ENCODE measurements around the gene APOL4. TPM values are rescaled to one million over a fixed set of nuclear protein-coding genes. Genes with fewer than 3 reads are reported as not detected.

The APOL4 gene
- total and polyA plus RNA-seq, 2 donors (not counting 1 experiment from before 2014, with no cell fraction given) = 0.03 TPM; not detected in 1

DNA sequence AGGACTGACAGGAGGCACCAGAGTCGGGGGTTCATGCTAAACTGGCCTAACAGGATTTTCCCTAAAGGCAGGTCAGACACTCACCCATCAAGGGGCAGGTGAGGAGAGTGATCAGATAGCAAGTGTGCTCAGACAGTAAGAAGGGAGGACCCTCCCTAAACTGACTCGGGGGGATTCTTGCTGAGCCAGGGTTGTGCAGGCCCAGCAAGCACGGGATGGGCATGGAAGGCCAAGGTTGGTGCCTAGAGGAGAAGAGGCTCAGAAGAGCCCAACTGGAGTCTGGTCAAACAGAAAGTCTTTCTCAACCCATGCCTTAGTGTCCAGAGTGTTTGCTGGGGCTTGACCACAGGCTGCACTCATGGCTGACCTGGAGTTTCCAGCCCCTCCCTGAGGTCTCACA is 45.1 kb upstream of the APOL4 start:
- Histone ChIP-seq H3K4me3 (ENCODE audit: control extremely low read depth in 1 of 5, extremely low read depth in 1 of 5, insufficient read depth in 1 of 5, low read depth in 2 of 5, low read length in 4 of 5) (no peak overlapping the region), H3K4me1 (ENCODE audit: control insufficient read depth in 2 of 2, insufficient read depth in 2 of 2, low read length in 2 of 2) (no peaks in the 10 kb centered on the region), H4K20me1 (ENCODE audit: control insufficient read depth, insufficient read depth, low read length, poor library complexity, severe bottlenecking) (no peaks in the 10 kb centered on the region), H3K4me2 (replicated peaks; ENCODE audit: low read depth, low read length, poor library complexity, severe bottlenecking) (no peak overlapping the region), H3K27me3 (replicated peaks in 1 of 4; ENCODE audit: control extremely low read depth in 1 of 4, control insufficient read depth in 3 of 4, insufficient read depth in 4 of 4, low read length in 3 of 4) (no peaks in the 10 kb centered on the region), H3K9me3 (ENCODE audit: control extremely low read depth in 1 of 3, control insufficient read depth in 2 of 3, insufficient read depth in 1 of 3, low read length in 2 of 3) (peaks cover 0 to 8% (median 3%) of the 10 kb centered on the region in 3 donors), H3K9ac (ENCODE audit: low read length) (no peak overlapping the region), H3K79me2 (ENCODE audit: control insufficient read depth, insufficient read depth, low read length) (no peaks in the 10 kb centered on the region), H2AFZ (ENCODE audit: insufficient read depth, low read depth, low read length, poor library complexity, severe bottlenecking) (no peak overlapping the region), H3K27ac (ENCODE audit: low read length in 2 of 2) (no peak overlapping the region), H3K36me3 (replicated peaks in 1 of 2; ENCODE audit: control extremely low read depth in 1 of 2, control insufficient read depth in 1 of 2, extremely low read depth in 1 of 2, insufficient read depth in 2 of 2, low read length in 1 of 2) (no peaks in the 10 kb centered on the region)
- peaks cover 3% of the 10 kb centered on the region for H3K27me3 Mint-ChIP-seq
- H3K9me3 Mint-ChIP-seq (ENCODE audit: insufficient read depth) = peaks cover 3% of the 10 kb centered on the region
- no peak for DNase-seq
- POLR2A ChIA-PET = no interaction called here
- no peak overlapping the region for H3K4me3 Mint-ChIP-seq
- ATAC-seq (ENCODE audit: low read depth) = no peak
- CTCF ChIA-PET = no interaction called here
- no peak overlapping the region for H3K27ac Mint-ChIP-seq
- TF ChIP-seq, protein P1, sequence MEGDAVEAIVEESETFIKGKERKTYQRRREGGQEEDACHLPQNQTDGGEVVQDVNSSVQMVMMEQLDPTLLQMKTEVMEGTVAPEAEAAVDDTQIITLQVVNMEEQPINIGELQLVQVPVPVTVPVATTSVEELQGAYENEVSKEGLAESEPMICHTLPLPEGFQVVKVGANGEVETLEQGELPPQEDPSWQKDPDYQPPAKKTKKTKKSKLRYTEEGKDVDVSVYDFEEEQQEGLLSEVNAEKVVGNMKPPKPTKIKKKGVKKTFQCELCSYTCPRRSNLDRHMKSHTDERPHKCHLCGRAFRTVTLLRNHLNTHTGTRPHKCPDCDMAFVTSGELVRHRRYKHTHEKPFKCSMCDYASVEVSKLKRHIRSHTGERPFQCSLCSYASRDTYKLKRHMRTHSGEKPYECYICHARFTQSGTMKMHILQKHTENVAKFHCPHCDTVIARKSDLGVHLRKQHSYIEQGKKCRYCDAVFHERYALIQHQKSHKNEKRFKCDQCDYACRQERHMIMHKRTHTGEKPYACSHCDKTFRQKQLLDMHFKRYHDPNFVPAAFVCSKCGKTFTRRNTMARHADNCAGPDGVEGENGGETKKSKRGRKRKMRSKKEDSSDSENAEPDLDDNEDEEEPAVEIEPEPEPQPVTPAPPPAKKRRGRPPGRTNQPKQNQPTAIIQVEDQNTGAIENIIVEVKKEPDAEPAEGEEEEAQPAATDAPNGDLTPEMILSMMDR (IDR thresholded peaks at IDR 0.05) = no peak
- TF ChIP-seq EZH2 (IDR thresholded peaks at IDR 0.05; ENCODE audit: borderline replicate concordance, insufficient read depth, low read depth, low read length, poor library complexity, severe bottlenecking) = no peak
- intact Hi-C loops (cut with micrococcal nuclease) = no loop called here
- H3K4me1 Mint-ChIP-seq = peaks cover 3% of the 10 kb centered on the region
- 89% methylated on average over 3 of the region's 3 CpGs for WGBS (ENCODE audit: insufficient coverage)

DNA sequence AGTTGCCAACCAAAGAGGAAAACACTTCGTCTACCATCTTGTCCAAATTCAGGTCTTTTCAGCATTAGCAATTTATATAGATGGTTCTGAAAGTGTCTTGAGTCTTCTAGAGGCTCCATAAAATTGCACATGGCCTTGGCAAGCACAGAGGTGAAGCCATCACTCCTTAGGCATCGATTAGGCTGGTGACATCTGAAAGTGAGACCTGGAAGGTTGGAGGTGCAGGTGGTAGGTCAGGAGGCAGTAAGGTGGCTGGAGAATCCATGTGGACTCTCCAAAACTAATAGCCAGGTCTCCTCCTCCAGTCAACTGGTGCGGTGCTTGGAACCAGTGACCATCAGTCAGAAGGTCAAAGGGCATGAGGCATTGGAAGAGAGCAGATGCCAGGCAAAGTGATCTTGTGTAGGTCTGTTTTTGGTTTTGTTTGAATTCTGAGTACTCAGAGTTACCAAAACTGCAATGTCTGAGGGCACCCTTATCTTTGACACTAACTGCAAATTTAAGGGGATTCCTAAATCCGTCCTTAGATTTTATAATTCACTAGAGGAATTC is 44.3 kb upstream of the APOL4 start:
- no peaks in the 10 kb centered on the region for H4K20me1 ChIP-seq (ENCODE audit: control insufficient read depth, insufficient read depth, low read length, poor library complexity, severe bottlenecking)
- Mint-ChIP-seq H3K9me3 (ENCODE audit: insufficient read depth) (peaks cover 3% of the 10 kb centered on the region), H3K27me3 (peaks cover 3% of the 10 kb centered on the region), H3K4me1 (peaks cover 3% of the 10 kb centered on the region), H3K4me3 (no peak overlapping the region), H3K27ac (no peak overlapping the region)
- no peaks in the 10 kb centered on the region for H3K27me3 ChIP-seq (replicated peaks in 1 of 4; ENCODE audit: control extremely low read depth in 1 of 4, control insufficient read depth in 3 of 4, insufficient read depth in 4 of 4, low read length in 3 of 4)
- ChIA-PET CTCF (no interaction called here), POLR2A (no interaction called here)
- H3K9ac ChIP-seq (ENCODE audit: low read length) = no peak overlapping the region
- DNase-seq = no peak
- 100% methylated on average over 1 of the region's 4 CpGs for WGBS (ENCODE audit: insufficient coverage)
- ATAC-seq (ENCODE audit: low read depth) = no peak
- TF ChIP-seq, protein P1 (IDR thresholded peaks at IDR 0.05) = no peak
- TF ChIP-seq EZH2 (IDR thresholded peaks at IDR 0.05; ENCODE audit: borderline replicate concordance, insufficient read depth, low read depth, low read length, poor library complexity, severe bottlenecking) = no peak
- no peaks in the 10 kb centered on the region for H3K36me3 ChIP-seq (replicated peaks in 1 of 2; ENCODE audit: control extremely low read depth in 1 of 2, control insufficient read depth in 1 of 2, extremely low read depth in 1 of 2, insufficient read depth in 2 of 2, low read length in 1 of 2)
- no peak overlapping the region for H3K27ac ChIP-seq (ENCODE audit: low read length in 2 of 2)
- peaks cover 0 to 8% (median 3%) of the 10 kb centered on the region in 3 donors for H3K9me3 ChIP-seq (ENCODE audit: control extremely low read depth in 1 of 3, control insufficient read depth in 2 of 3, insufficient read depth in 1 of 3, low read length in 2 of 3)
- no peak overlapping the region for H2AFZ ChIP-seq (ENCODE audit: insufficient read depth, low read depth, low read length, poor library complexity, severe bottlenecking)
- no peaks in the 10 kb centered on the region for H3K4me1 ChIP-seq (ENCODE audit: control insufficient read depth in 2 of 2, insufficient read depth in 2 of 2, low read length in 2 of 2)
- H3K4me3 ChIP-seq (ENCODE audit: control extremely low read depth in 1 of 5, extremely low read depth in 1 of 5, insufficient read depth in 1 of 5, low read depth in 2 of 5, low read length in 4 of 5) = no peak overlapping the region
- intact Hi-C loops (cut with micrococcal nuclease) = no loop called here
- H3K79me2 ChIP-seq (ENCODE audit: control insufficient read depth, insufficient read depth, low read length) = no peaks in the 10 kb centered on the region
- H3K4me2 ChIP-seq (replicated peaks; ENCODE audit: low read depth, low read length, poor library complexity, severe bottlenecking) = no peak overlapping the region
